VCaP (cell line): Measurements from ENCODE around the gene ERCC8.

Experiments
- H3K27ac ChIP-seq: fragments of 450-650 bp; 2 replicates; pipeline ENCODE4 v1.5.1; 2017
- CTCF ChIP-seq: fragments of 450-650 bp; conservative IDR thresholded peaks from 2 replicates; pipeline ENCODE4 v1.5.1; 2017; ENCODE audit warnings: mild to moderate bottlenecking, moderate library complexity

ERCC8 gene

GRCh38 chr5:60978968-60979367 lies 34.1 kb upstream of the ERCC8 start:
- TF ChIP-seq CTCF: no peak
- H3K27ac ChIP-seq: no peak overlapping the region

GRCh38 chr5:60977956-60978737 lies 33.3 kb upstream of the ERCC8 start:
- TF ChIP-seq CTCF: no peak
- H3K27ac ChIP-seq: no peak overlapping the region

GRCh38 chr5:60972231-60972630 lies 27.4 kb upstream of the ERCC8 start:
- TF ChIP-seq CTCF: no peak
- no peak overlapping the region for H3K27ac ChIP-seq

GRCh38 chr5:60961685-60962084 lies 16.8 kb upstream of the ERCC8 start:
- TF ChIP-seq CTCF: no peak
- H3K27ac ChIP-seq: no peak overlapping the region

GRCh38 chr5:60960591-60960990 lies 15.7 kb upstream of the ERCC8 start:
- H3K27ac ChIP-seq: no peak overlapping the region
- peak; percentile 91 for TF ChIP-seq CTCF

- TF ChIP-seq CTCF: peak; percentile 71
- H3K27ac ChIP-seq: no peak overlapping the region
Observed at GRCh38 chr5:60959156-60959555, 14.3 kb upstream of the ERCC8 start.

GRCh38 chr5:60958712-60959111 lies 13.8 kb upstream of the ERCC8 start:
- TF ChIP-seq CTCF: no peak
- no peak overlapping the region for H3K27ac ChIP-seq
